Measurements from ENCODE around the gene TM6SF1. TPM values are rescaled to one million over a fixed set of nuclear protein-coding genes. Genes with fewer than 3 reads are reported as not detected.

Gene TM6SF1
- total RNA-seq, 1 donor from 2014 or later: 5.6 TPM

GRCh38 chr15:83092309-83092976 is 15.0 kb upstream of the TM6SF1 start:
- no peak for TF ChIP-seq CTCF (IDR thresholded peaks at IDR 0.05)
- no peak for DNase-seq (ENCODE audit: extremely low spot score, unreplicated experiment)
- Mint-ChIP-seq H3K4me1 (ENCODE audit: unreplicated experiment) (no peaks in the 10 kb centered on the region), H3K27ac (ENCODE audit: unreplicated experiment) (no peak overlapping the region), H3K9me3 (ENCODE audit: unreplicated experiment) (peaks cover 7% of the 10 kb centered on the region), H3K36me3 (ENCODE audit: unreplicated experiment) (peaks cover 2% of the 10 kb centered on the region), H3K4me3 (ENCODE audit: unreplicated experiment) (no peak overlapping the region), H3K27me3 (ENCODE audit: unreplicated experiment) (peaks cover 47% of the 10 kb centered on the region)

- Mint-ChIP-seq H3K36me3 (ENCODE audit: unreplicated experiment) (no peaks in the 10 kb centered on the region), H3K27ac (ENCODE audit: unreplicated experiment) (no peak overlapping the region), H3K4me3 (ENCODE audit: unreplicated experiment) (no peak overlapping the region), H3K9me3 (ENCODE audit: unreplicated experiment) (peaks cover 10% of the 10 kb centered on the region), H3K4me1 (ENCODE audit: unreplicated experiment) (no peaks in the 10 kb centered on the region), H3K27me3 (ENCODE audit: unreplicated experiment) (peaks cover 53% of the 10 kb centered on the region)
- DNase-seq (ENCODE audit: extremely low spot score, unreplicated experiment): no peak
- TF ChIP-seq CTCF (IDR thresholded peaks at IDR 0.05): no peak
Measured at GRCh38 chr15:83094583-83094982, 12.9 kb upstream of the TM6SF1 start.

- Mint-ChIP-seq H3K36me3 (ENCODE audit: unreplicated experiment) (no peaks in the 10 kb centered on the region), H3K27me3 (ENCODE audit: unreplicated experiment) (peaks cover 74% of the 10 kb centered on the region), H3K27ac (ENCODE audit: unreplicated experiment) (no peak overlapping the region), H3K4me3 (ENCODE audit: unreplicated experiment) (no peak overlapping the region), H3K9me3 (ENCODE audit: unreplicated experiment) (peaks cover 10% of the 10 kb centered on the region), H3K4me1 (ENCODE audit: unreplicated experiment) (no peaks in the 10 kb centered on the region)
- DNase-seq (ENCODE audit: extremely low spot score, unreplicated experiment): no peak
- no peak for TF ChIP-seq CTCF (IDR thresholded peaks at IDR 0.05)
Measured at GRCh38 chr15:83098079-83098478, 9.4 kb upstream of the TM6SF1 start.

GRCh38 chr15:83099290-83099689 is 8.2 kb upstream of the TM6SF1 start:
- no peaks in the 10 kb centered on the region for H3K4me1 Mint-ChIP-seq (ENCODE audit: unreplicated experiment)
- H3K36me3 Mint-ChIP-seq (ENCODE audit: unreplicated experiment): no peaks in the 10 kb centered on the region
- peaks cover 10% of the 10 kb centered on the region for H3K9me3 Mint-ChIP-seq (ENCODE audit: unreplicated experiment)
- TF ChIP-seq CTCF (IDR thresholded peaks at IDR 0.05): no peak
- peaks cover 71% of the 10 kb centered on the region for H3K27me3 Mint-ChIP-seq (ENCODE audit: unreplicated experiment)
- DNase-seq (ENCODE audit: extremely low spot score, unreplicated experiment): peak; percentile 8
- no peak overlapping the region for H3K27ac Mint-ChIP-seq (ENCODE audit: unreplicated experiment)
- H3K4me3 Mint-ChIP-seq (ENCODE audit: unreplicated experiment): no peak overlapping the region

GRCh38 chr15:83100097-83100646 is 7.3 kb upstream of the TM6SF1 start:
- H3K27ac Mint-ChIP-seq (ENCODE audit: unreplicated experiment): no peak overlapping the region
- H3K36me3 Mint-ChIP-seq (ENCODE audit: unreplicated experiment): no peaks in the 10 kb centered on the region
- DNase-seq (ENCODE audit: extremely low spot score, unreplicated experiment): peak; percentile 15
- H3K9me3 Mint-ChIP-seq (ENCODE audit: unreplicated experiment): peaks cover 10% of the 10 kb centered on the region
- H3K27me3 Mint-ChIP-seq (ENCODE audit: unreplicated experiment): peaks cover 68% of the 10 kb centered on the region
- no peak overlapping the region for H3K4me3 Mint-ChIP-seq (ENCODE audit: unreplicated experiment)
- H3K4me1 Mint-ChIP-seq (ENCODE audit: unreplicated experiment): no peaks in the 10 kb centered on the region
- no peak for TF ChIP-seq CTCF (IDR thresholded peaks at IDR 0.05)
